ENCODE measurements around the gene ZC3H11A. TPM values are rescaled to one million over a fixed set of nuclear protein-coding genes. Genes with fewer than 3 reads are reported as not detected.
"Not testable (repeated sequence)": the region's sequence is repeated elsewhere in the genome, so short reads cannot be mapped to it uniquely, and the experiment has no call there.

Gene ZC3H11A
- total RNA-seq, 2 donors from 2014 or later, result 78.7 to 111 TPM

- H3K4me3 ChIP-seq, result no peak overlapping the region
- ATAC-seq (ENCODE audit: insufficient number of reproducible peaks, low FRiP score, low read depth) (no peak), DNase-seq (ENCODE audit: low spot score) (no peak)
- H3K9me3 ChIP-seq, result no peaks in the 10 kb centered on the region
- H3K27me3 ChIP-seq (replicated peaks; ENCODE audit: insufficient read depth), result no peaks in the 10 kb centered on the region
- peaks cover 14 to 20% of the 10 kb centered on the region in 2 donors for H3K4me1 ChIP-seq (ENCODE audit: control insufficient read depth in 1 of 2, low read depth in 2 of 2)
- H3K27ac ChIP-seq, result peak overlapping the region in 1 of 2 donors; percentile 53
- TF ChIP-seq, protein P1, sequence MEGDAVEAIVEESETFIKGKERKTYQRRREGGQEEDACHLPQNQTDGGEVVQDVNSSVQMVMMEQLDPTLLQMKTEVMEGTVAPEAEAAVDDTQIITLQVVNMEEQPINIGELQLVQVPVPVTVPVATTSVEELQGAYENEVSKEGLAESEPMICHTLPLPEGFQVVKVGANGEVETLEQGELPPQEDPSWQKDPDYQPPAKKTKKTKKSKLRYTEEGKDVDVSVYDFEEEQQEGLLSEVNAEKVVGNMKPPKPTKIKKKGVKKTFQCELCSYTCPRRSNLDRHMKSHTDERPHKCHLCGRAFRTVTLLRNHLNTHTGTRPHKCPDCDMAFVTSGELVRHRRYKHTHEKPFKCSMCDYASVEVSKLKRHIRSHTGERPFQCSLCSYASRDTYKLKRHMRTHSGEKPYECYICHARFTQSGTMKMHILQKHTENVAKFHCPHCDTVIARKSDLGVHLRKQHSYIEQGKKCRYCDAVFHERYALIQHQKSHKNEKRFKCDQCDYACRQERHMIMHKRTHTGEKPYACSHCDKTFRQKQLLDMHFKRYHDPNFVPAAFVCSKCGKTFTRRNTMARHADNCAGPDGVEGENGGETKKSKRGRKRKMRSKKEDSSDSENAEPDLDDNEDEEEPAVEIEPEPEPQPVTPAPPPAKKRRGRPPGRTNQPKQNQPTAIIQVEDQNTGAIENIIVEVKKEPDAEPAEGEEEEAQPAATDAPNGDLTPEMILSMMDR (IDR thresholded peaks at IDR 0.05), result no peak
- peaks cover 28% of the 10 kb centered on the region for H3K36me3 ChIP-seq
These were observed 32.6 kb downstream of the ZC3H11A start for GRCh38 chr1:203828002-203828401.

- Histone ChIP-seq H3K27ac (peak overlapping the region; percentile 53 to 57), H3K27me3 (replicated peaks; ENCODE audit: insufficient read depth) (no peaks in the 10 kb centered on the region), H3K9me3 (no peaks in the 10 kb centered on the region), H3K4me3 (no peak overlapping the region), H3K4me1 (ENCODE audit: control insufficient read depth in 1 of 2, low read depth in 2 of 2) (peaks cover 14 to 20% of the 10 kb centered on the region in 2 donors), H3K36me3 (peaks cover 30% of the 10 kb centered on the region)
- TF ChIP-seq, protein P1 (IDR thresholded peaks at IDR 0.05), result no peak
- DNase-seq (ENCODE audit: low spot score) (no peak), ATAC-seq (ENCODE audit: insufficient number of reproducible peaks, low FRiP score, low read depth) (no peak)
These were observed 33.1 kb downstream of the ZC3H11A start for GRCh38 chr1:203828503-203828902.

- not testable (repeated sequence) for ATAC-seq (ENCODE audit: insufficient number of reproducible peaks, low FRiP score, low read depth); H3K9me3 ChIP-seq; H3K27me3 ChIP-seq (replicated peaks; ENCODE audit: insufficient read depth); DNase-seq (ENCODE audit: low spot score)
- Histone ChIP-seq H3K4me1 (ENCODE audit: control insufficient read depth in 1 of 2, low read depth in 2 of 2) (peaks cover 14 to 20% of the 10 kb centered on the region in 2 donors), H3K4me3 (peak overlapping the region; percentile 31), H3K36me3 (peaks cover 35% of the 10 kb centered on the region), H3K27ac (peak overlapping the region; percentile 53 to 57)
These were observed 33.8 kb downstream of the ZC3H11A start for GRCh38 chr1:203829247-203829646.

DNA sequence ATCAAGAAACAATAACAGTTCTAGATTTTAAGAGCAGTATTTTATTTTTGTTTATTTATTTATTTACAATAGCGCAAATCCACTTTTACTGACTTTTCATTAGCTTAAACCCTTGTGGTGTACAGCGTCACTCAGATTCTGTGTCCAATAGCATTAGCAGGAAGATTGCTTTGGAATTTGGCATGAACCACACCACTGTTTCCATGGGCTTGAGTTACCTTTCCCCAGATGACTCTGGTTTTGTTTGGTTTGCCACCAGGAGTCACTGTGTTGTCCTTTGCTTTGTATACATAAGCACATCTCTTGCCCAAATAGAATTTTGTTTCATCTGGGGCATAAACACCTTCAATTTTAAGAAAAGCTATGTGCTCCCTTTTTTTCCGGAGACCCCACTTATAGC is 40.1 kb downstream of the ZC3H11A start:
- H3K27ac ChIP-seq, result no peak overlapping the region
- H3K4me1 ChIP-seq (ENCODE audit: control insufficient read depth in 1 of 2, low read depth in 2 of 2), result peaks cover 0 to 9% of the 10 kb centered on the region in 2 donors
- ATAC-seq (ENCODE audit: insufficient number of reproducible peaks, low FRiP score, low read depth) (no peak), DNase-seq (ENCODE audit: low spot score) (no peak)
- H3K36me3 ChIP-seq, result peaks cover 56% of the 10 kb centered on the region
- H3K9me3 ChIP-seq, result no peaks in the 10 kb centered on the region
- TF ChIP-seq, protein P1 (IDR thresholded peaks at IDR 0.05), result no peak
- H3K4me3 ChIP-seq, result no peak overlapping the region
- no peaks in the 10 kb centered on the region for H3K27me3 ChIP-seq (replicated peaks; ENCODE audit: insufficient read depth)

- DNase-seq (ENCODE audit: low spot score) (no peak), ATAC-seq (ENCODE audit: insufficient number of reproducible peaks, low FRiP score, low read depth) (no peak)
- H3K27me3 ChIP-seq (replicated peaks; ENCODE audit: insufficient read depth), result no peaks in the 10 kb centered on the region
- peaks cover 0 to 9% of the 10 kb centered on the region in 2 donors for H3K4me1 ChIP-seq (ENCODE audit: control insufficient read depth in 1 of 2, low read depth in 2 of 2)
- no peaks in the 10 kb centered on the region for H3K9me3 ChIP-seq
- H3K36me3 ChIP-seq, result peaks cover 39% of the 10 kb centered on the region
- no peak overlapping the region for H3K27ac ChIP-seq
- TF ChIP-seq, protein P1 (IDR thresholded peaks at IDR 0.05), result no peak
- no peak overlapping the region for H3K4me3 ChIP-seq
These were observed 43.7 kb downstream of the ZC3H11A start for GRCh38 chr1:203839081-203839480.

DNA sequence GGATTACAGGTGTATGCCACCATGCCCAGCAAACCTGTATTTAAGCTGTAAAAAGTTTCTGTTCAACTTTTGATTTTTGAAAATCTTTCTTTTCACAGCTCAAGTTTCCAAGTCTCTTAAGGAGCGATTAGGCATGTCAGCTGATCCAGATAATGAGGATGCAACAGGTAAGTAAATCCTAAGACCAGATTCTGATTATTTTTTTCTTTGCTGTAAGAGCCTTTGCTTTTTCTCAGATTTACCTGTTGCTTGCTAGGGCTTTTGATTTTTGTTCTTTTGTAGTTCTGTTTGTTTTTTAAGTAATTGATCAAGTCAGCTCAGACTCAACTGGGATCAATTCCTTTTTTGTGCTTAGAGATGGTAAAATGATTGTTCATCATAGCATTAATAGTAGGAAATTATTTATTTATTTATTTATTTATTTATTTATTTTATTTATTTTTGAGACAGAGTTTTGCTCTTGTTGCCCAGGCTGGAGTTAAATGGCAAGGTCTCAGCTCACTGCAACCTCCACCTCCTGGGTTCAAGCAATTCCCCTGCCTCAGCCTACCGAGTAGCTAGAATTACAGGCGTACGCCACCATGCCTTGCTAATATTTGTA is 44.9 kb downstream of the ZC3H11A start:
- Histone ChIP-seq H3K27ac (no peak overlapping the region), H3K36me3 (peaks cover 32% of the 10 kb centered on the region), H3K4me1 (ENCODE audit: control insufficient read depth in 1 of 2, low read depth in 2 of 2) (peaks cover 0 to 9% of the 10 kb centered on the region in 2 donors), H3K9me3 (no peaks in the 10 kb centered on the region), H3K4me3 (no peak overlapping the region), H3K27me3 (replicated peaks; ENCODE audit: insufficient read depth) (no peaks in the 10 kb centered on the region)
- TF ChIP-seq, protein P1 (IDR thresholded peaks at IDR 0.05), result no peak
- no peak for DNase-seq (ENCODE audit: low spot score)
- no peak for ATAC-seq (ENCODE audit: insufficient number of reproducible peaks, low FRiP score, low read depth)

All from thoracic aorta (tissue), 2 donors.